Kidney (tissue), 14 donors: ENCODE data around the gene PLCH1. TPM values are rescaled to one million over a fixed set of nuclear protein-coding genes. Genes with fewer than 3 reads are reported as not detected.

Experiments
- DNase-seq, 5 donors: peaks; one replicate each; pipeline ENCODE4 v3.0.0-alpha.2; 2013 to 2020
- FAIRE-seq: peaks from 2 replicates; lab custom pipeline; 2012; peaks lifted over from hg19 to GRCh38; lab: Jason Lieb, UNC
- H3K27ac ChIP-seq, 2 donors: one replicate each; pipeline ENCODE4 v1.7.0; 2013; ENCODE audit warnings: low read depth in 2 of 2, low read length in 2 of 2, inconsistent platforms in 1 of 2
- H3K27me3 ChIP-seq: one replicate; pipeline ENCODE4 v1.7.1; 2013; ENCODE audit warnings: low read length, inconsistent platforms; ENCODE audit not compliant: control insufficient read depth, insufficient read depth
- H3K36me3 ChIP-seq, 3 donors: one replicate each; pipeline versions ENCODE4 v1.7.0 to v1.7.1; 2013; ENCODE audit warnings: low read length in 3 of 3, control low read depth in 1 of 3, inconsistent platforms in 1 of 3; ENCODE audit not compliant: insufficient read depth in 3 of 3, control insufficient read depth in 2 of 3
- H3K4me1 ChIP-seq, 3 donors: one replicate each; pipeline versions ENCODE4 v1.7.0 to v1.7.1; 2013; ENCODE audit warnings: low read length in 3 of 3, inconsistent platforms in 1 of 3, low read depth in 1 of 3; ENCODE audit not compliant: control insufficient read depth in 2 of 3, insufficient read depth in 2 of 3
- H3K4me3 ChIP-seq, 3 donors: one replicate each; pipeline versions ENCODE4 v1.7.0 to v1.8.1; 2013; ENCODE audit warnings: low read length in 3 of 3, control low read depth in 1 of 3, inconsistent platforms in 1 of 3
- H3K9ac ChIP-seq, 3 donors: one replicate each; pipeline versions ENCODE4 v1.7.0 to v1.7.1; 2013; ENCODE audit warnings: low read length in 3 of 3, control low read depth in 1 of 3, inconsistent platforms in 1 of 3
- H3K9me3 ChIP-seq, 3 donors: one replicate each; pipeline versions ENCODE4 v1.7.0 to v1.7.1; 2013; ENCODE audit warnings: low read length in 3 of 3, control low read depth in 1 of 3, inconsistent platforms in 1 of 3; ENCODE audit not compliant: control insufficient read depth in 2 of 3, insufficient read depth in 1 of 3
- intact Hi-C: fragments of 100-400 bp; cut with DNase I; formaldehyde crosslinking; loops from one replicate; pipeline ENCODE4 v1.11.1; 2022
- polyA plus RNA-seq: library from polyadenylated mRNA; stranded (reverse); fragments of 350-450 nt; fragmentation: Illumina TruSeq; extraction: RNeasy Lipid Tissue Mini Kit (QIAGEN cat#74804); gene quantifications from one replicate; pipeline ENCODE4 v1.2.3, GENCODE V29; 2014; ENCODE audit warnings: low read depth, low replicate concordance; ENCODE audit not compliant: insufficient read depth
- total RNA-seq: library from RNA; stranded (reverse); fragmentation: NEBNext Ultra II Directional; extraction: Animal tissue kit (Norgen Biotek cat#: 25700); gene quantifications from one replicate; pipeline ENCODE4 v1.2.1, GENCODE V29; 2021
- TF ChIP-seq, protein P1 (sequence below): IDR thresholded peaks from 3 replicates; pipeline ENCODE4 v1.5.1; 2012; ENCODE audit warnings: mild to moderate bottlenecking, moderate library complexity, borderline replicate concordance; ENCODE audit not compliant: insufficient read depth; ENCODE audit errors: extremely low read depth
- donor health status: control.
- donor health status: control.
- donor health status: control.
- donor health status: control.
- donor health status: control.
- donor health status: DM: yes; HTN: yes; CAD: no.
- donor health status: Normal renal cell carcinoma (clear cell type).

Gene PLCH1
- total and polyA plus RNA-seq, 2 donors from 2014 or later = 1.6 to 9.6 TPM

GRCh38 chr3:155594526-155595187 is 150.2 kb downstream of the PLCH1 start:
- Histone ChIP-seq H3K27me3 (no peaks in the 10 kb centered on the region), H3K27ac (no peak overlapping the region), H3K9ac (no peak overlapping the region), H3K4me3 (no peak overlapping the region), H3K36me3 (no peaks in the 10 kb centered on the region), H3K9me3 (no peaks in the 10 kb centered on the region), H3K4me1 (no peaks in the 10 kb centered on the region)
- intact Hi-C loops = no loop called here
- no peak for FAIRE-seq
- DNase-seq = no peak
- TF ChIP-seq, protein P1, sequence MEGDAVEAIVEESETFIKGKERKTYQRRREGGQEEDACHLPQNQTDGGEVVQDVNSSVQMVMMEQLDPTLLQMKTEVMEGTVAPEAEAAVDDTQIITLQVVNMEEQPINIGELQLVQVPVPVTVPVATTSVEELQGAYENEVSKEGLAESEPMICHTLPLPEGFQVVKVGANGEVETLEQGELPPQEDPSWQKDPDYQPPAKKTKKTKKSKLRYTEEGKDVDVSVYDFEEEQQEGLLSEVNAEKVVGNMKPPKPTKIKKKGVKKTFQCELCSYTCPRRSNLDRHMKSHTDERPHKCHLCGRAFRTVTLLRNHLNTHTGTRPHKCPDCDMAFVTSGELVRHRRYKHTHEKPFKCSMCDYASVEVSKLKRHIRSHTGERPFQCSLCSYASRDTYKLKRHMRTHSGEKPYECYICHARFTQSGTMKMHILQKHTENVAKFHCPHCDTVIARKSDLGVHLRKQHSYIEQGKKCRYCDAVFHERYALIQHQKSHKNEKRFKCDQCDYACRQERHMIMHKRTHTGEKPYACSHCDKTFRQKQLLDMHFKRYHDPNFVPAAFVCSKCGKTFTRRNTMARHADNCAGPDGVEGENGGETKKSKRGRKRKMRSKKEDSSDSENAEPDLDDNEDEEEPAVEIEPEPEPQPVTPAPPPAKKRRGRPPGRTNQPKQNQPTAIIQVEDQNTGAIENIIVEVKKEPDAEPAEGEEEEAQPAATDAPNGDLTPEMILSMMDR = no peak

GRCh38 chr3:155587581-155587980 is 157.3 kb downstream of the PLCH1 start:
- H3K9me3 ChIP-seq = no peaks in the 10 kb centered on the region
- intact Hi-C loops = no loop called here
- no peak for FAIRE-seq
- TF ChIP-seq, protein P1 = no peak
- no peak overlapping the region for H3K9ac ChIP-seq
- H3K36me3 ChIP-seq = no peaks in the 10 kb centered on the region
- H3K27ac ChIP-seq = no peak overlapping the region
- H3K4me3 ChIP-seq = no peak overlapping the region
- DNase-seq = no peak
- H3K4me1 ChIP-seq = no peaks in the 10 kb centered on the region
- no peaks in the 10 kb centered on the region for H3K27me3 ChIP-seq

- TF ChIP-seq, protein P1 = no peak
- DNase-seq (no peak), FAIRE-seq (no peak)
- H3K27ac ChIP-seq = no peak overlapping the region
- H3K27me3 ChIP-seq = no peaks in the 10 kb centered on the region
- no peak overlapping the region for H3K9ac ChIP-seq
- no peaks in the 10 kb centered on the region for H3K9me3 ChIP-seq
- intact Hi-C loops = no loop called here
- no peaks in the 10 kb centered on the region for H3K36me3 ChIP-seq
- H3K4me3 ChIP-seq = no peak overlapping the region
- H3K4me1 ChIP-seq = no peaks in the 10 kb centered on the region
Observed at GRCh38 chr3:155585384-155585783, 159.5 kb downstream of the PLCH1 start.

DNA sequence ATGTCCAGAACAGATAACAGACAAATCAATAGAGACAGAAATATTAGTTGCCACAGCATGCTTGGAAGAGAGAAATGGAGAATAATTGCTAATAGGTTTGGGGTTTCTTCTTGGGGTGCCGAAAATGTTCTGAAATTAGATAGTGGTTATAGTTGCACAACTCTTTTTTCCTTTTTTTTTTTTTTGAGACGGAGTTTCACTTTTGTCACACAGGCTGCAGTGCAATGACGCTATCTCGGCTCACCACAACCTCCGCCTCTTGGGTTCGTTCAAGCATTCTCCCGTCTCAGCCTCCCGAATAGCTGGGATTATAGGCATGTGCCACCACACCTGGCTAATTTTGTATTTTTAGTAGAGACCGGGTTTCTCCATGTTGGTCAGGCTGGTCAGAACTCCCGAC is 163.3 kb downstream of the PLCH1 start:
- no peak for FAIRE-seq
- TF ChIP-seq, protein P1 = no peak

More for the DNA sequence above, 163.3 kb downstream of the PLCH1 start:
- Histone ChIP-seq H3K27me3 (no peaks in the 10 kb centered on the region), H3K9me3 (no peaks in the 10 kb centered on the region), H3K4me3 (no peak overlapping the region), H3K27ac (no peak overlapping the region), H3K36me3 (no peaks in the 10 kb centered on the region), H3K4me1 (no peaks in the 10 kb centered on the region), H3K9ac (no peak overlapping the region)
- intact Hi-C loops = no loop called here
- DNase-seq = no peak
